Mesendoderm (in vitro differentiated cells): Measurements from ENCODE around the gene PDE9A.

Experiments
- DNase-seq: peaks from one replicate; pipeline ENCODE4 v3.0.0; 2013
- H2AK5ac ChIP-seq: 2 replicates; pipeline ENCODE4 v1.6.1; 2013; ENCODE audit warnings: low read length, inconsistent platforms
- H2BK120ac ChIP-seq: 2 replicates; pipeline ENCODE4 v1.6.1; 2013; ENCODE audit warnings: low read depth, mild to moderate bottlenecking, low read length, moderate library complexity, mixed read lengths
- H2BK15ac ChIP-seq: replicated peaks from 2 replicates; pipeline ENCODE4 v1.6.1; 2013; ENCODE audit warnings: low read depth, mild to moderate bottlenecking, moderate library complexity
- H2BK5ac ChIP-seq: 2 replicates; pipeline ENCODE4 v1.6.1; 2013; ENCODE audit warnings: low read length, inconsistent platforms
- H3K18ac ChIP-seq: 2 replicates; pipeline ENCODE4 v1.6.1; 2013; ENCODE audit warnings: mild to moderate bottlenecking, low read length, mixed read lengths
- H3K23ac ChIP-seq: one replicate; pipeline ENCODE4 v1.6.1; 2013; ENCODE audit warnings: low read length
- H3K27ac ChIP-seq: 2 replicates; pipeline ENCODE4 v1.5.1; 2013; ENCODE audit warnings: low read depth, mild to moderate bottlenecking, inconsistent platforms, low read length, moderate library complexity
- H3K27me3 ChIP-seq: 2 replicates; pipeline ENCODE4 v1.6.1; 2013; ENCODE audit warnings: low read length, control low read depth, mild to moderate bottlenecking, inconsistent platforms; ENCODE audit not compliant: insufficient read depth, poor library complexity
- H3K36me3 ChIP-seq: 2 replicates; pipeline ENCODE4 v1.6.1; 2013; ENCODE audit warnings: low read length, inconsistent platforms; ENCODE audit not compliant: control insufficient read depth, insufficient read depth
- H3K4ac ChIP-seq: one replicate; pipeline ENCODE4 v1.6.1; 2013; ENCODE audit warnings: low read depth, mild to moderate bottlenecking, low read length, moderate library complexity
- H3K4me1 ChIP-seq: 2 replicates; pipeline ENCODE4 v1.6.1; 2013; ENCODE audit warnings: low read depth, low read length, inconsistent platforms; ENCODE audit not compliant: control insufficient read depth
- H3K4me2 ChIP-seq: 2 replicates; pipeline ENCODE4 v1.6.1; 2013; ENCODE audit warnings: low read length
- H3K4me3 ChIP-seq: 2 replicates; pipeline ENCODE4 v1.5.1; 2013; ENCODE audit warnings: mild to moderate bottlenecking, low read length
- H3K56ac ChIP-seq: one replicate; pipeline ENCODE4 v1.6.1; 2013; ENCODE audit warnings: low read length
- H3K79me1 ChIP-seq: 2 replicates; pipeline ENCODE4 v1.6.1; 2013; ENCODE audit warnings: low read length, inconsistent platforms
- H3K79me2 ChIP-seq: 2 replicates; pipeline ENCODE4 v1.6.1; 2013; ENCODE audit warnings: mild to moderate bottlenecking, low read length; ENCODE audit not compliant: control insufficient read depth, insufficient read depth
- H3K9ac ChIP-seq: 2 replicates; pipeline ENCODE4 v1.6.1; 2013; ENCODE audit warnings: low read length, inconsistent platforms
- H4K5ac ChIP-seq: one replicate; pipeline ENCODE4 v1.6.1; 2013; ENCODE audit warnings: low read length
- H4K8ac ChIP-seq: one replicate; pipeline ENCODE4 v1.6.1; 2013; ENCODE audit warnings: low read depth, mild to moderate bottlenecking, control low read depth, low read length, moderate library complexity
- WGBS: extraction: QIAGEN DNeasy Blood & Tissue Kit; methylation state at CpG from one replicate; pipeline ENCODE4 v1.1.7; 2013; ENCODE audit warnings: low lambda C conversion rate, missing lambda C conversion rate; ENCODE audit not compliant: insufficient coverage; ENCODE audit errors: extremely low coverage; 5-methylcytosine and 5-hydroxymethylcytosine counted together

The PDE9A gene

DNA sequence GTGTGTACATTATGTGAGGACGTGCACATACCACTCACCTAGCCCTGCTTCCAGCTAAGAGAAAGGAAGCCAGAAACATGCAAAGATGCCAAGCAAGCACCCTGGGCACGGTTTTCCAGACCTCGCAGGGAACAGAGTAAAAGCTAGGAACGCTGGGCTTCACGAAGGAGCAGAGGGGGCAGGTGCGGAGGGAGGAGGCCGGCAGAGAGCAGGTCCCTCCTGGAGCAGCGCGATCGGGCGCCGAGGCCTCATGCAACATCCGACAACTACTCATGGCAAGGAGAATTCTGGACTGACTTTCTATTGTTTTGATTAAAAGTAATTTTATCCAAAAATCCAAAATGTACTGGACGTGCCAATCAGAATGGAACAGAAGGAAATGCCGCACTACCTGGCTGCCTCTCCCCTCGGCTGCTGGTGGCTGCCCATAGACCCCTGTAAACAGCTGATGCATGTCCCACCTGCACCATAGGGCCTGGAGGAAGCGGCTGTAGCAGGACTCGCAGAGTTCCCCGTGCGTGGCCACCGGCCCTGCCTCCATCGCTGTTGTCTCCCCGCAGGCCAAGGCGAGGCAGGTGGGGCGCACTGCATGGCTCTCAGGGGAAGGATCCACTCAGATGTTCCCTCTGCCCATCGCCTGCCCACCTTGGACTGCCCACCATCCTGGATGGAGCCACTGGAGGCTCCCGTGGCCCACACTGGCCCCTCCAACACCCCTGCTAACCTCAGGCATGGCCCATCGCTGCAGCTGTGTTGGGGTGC is 132.4 kb downstream of the PDE9A start:
- DNase-seq: no peak
- Histone ChIP-seq H3K27me3 (no peaks in the 10 kb centered on the region), H3K36me3 (no peaks in the 10 kb centered on the region), H2AK5ac (no peak overlapping the region), H3K4me1 (peaks cover 9% of the 10 kb centered on the region), H3K79me1 (no peaks in the 10 kb centered on the region), H3K4ac (no peak overlapping the region), H3K23ac (no peak overlapping the region), H2BK120ac (no peak overlapping the region), H3K79me2 (no peaks in the 10 kb centered on the region), H3K18ac (no peak overlapping the region), H3K56ac (no peak overlapping the region), H2BK15ac (no peak overlapping the region), H3K4me2 (no peak overlapping the region), H4K5ac (no peak overlapping the region), H4K8ac (no peak overlapping the region), H3K27ac (no peak overlapping the region), H3K4me3 (no peak overlapping the region), H3K9ac (no peak overlapping the region), H2BK5ac (no peak overlapping the region)
- no CpG with 5 or more reads among the region's 28 CpGs for WGBS

DNA sequence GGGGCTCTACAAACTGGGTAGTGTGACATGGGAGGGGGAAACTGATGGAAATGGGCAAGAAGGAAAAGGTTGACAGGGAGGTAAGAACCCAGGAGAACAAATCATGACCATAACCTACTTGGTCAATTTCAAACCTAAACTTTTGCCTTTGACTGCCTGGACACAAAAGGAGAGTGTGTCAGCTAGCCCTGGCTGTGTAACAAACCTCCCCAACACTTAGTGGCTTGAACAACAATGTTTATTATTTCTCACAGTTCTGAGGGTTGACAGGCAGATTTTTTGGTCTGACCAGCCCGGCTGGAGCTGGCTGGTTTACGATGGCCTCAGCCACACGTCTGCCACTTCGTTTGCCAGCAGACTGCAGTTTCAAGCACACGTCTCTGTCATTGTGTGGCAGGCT is 133.5 kb downstream of the PDE9A start:
- no peak overlapping the region for H3K9ac ChIP-seq
- no peak overlapping the region for H3K56ac ChIP-seq
- no peak overlapping the region for H2BK5ac ChIP-seq
- H3K27ac ChIP-seq: no peak overlapping the region
- H4K5ac ChIP-seq: no peak overlapping the region
- no peaks in the 10 kb centered on the region for H3K79me2 ChIP-seq
- no peaks in the 10 kb centered on the region for H3K27me3 ChIP-seq
- no peak for DNase-seq
- no peak overlapping the region for H3K18ac ChIP-seq
- no peaks in the 10 kb centered on the region for H3K36me3 ChIP-seq
- H2BK15ac ChIP-seq: no peak overlapping the region
- H2BK120ac ChIP-seq: no peak overlapping the region
- no CpG with 5 or more reads among the region's 5 CpGs for WGBS
- H3K4ac ChIP-seq: no peak overlapping the region
- no peaks in the 10 kb centered on the region for H3K79me1 ChIP-seq
- H4K8ac ChIP-seq: no peak overlapping the region
- H3K4me1 ChIP-seq: peaks cover 9% of the 10 kb centered on the region
- H3K23ac ChIP-seq: no peak overlapping the region
- H2AK5ac ChIP-seq: no peak overlapping the region
- H3K4me2 ChIP-seq: no peak overlapping the region
- H3K4me3 ChIP-seq: no peak overlapping the region

GRCh38 chr21:42787613-42788012 is 134.2 kb downstream of the PDE9A start:
- Histone ChIP-seq H3K4me1 (peaks cover 7% of the 10 kb centered on the region), H3K4me3 (no peak overlapping the region), H3K56ac (no peak overlapping the region), H3K18ac (no peak overlapping the region), H4K8ac (no peak overlapping the region), H3K4me2 (no peak overlapping the region), H2BK120ac (no peak overlapping the region), H3K4ac (no peak overlapping the region), H4K5ac (no peak overlapping the region), H2BK15ac (no peak overlapping the region), H2AK5ac (no peak overlapping the region), H3K36me3 (no peaks in the 10 kb centered on the region), H2BK5ac (no peak overlapping the region), H3K23ac (no peak overlapping the region), H3K27ac (no peak overlapping the region), H3K27me3 (no peaks in the 10 kb centered on the region), H3K9ac (no peak overlapping the region), H3K79me1 (no peaks in the 10 kb centered on the region), H3K79me2 (no peaks in the 10 kb centered on the region)
- no peak for DNase-seq
- no CpG with 5 or more reads among the region's 4 CpGs for WGBS

DNA sequence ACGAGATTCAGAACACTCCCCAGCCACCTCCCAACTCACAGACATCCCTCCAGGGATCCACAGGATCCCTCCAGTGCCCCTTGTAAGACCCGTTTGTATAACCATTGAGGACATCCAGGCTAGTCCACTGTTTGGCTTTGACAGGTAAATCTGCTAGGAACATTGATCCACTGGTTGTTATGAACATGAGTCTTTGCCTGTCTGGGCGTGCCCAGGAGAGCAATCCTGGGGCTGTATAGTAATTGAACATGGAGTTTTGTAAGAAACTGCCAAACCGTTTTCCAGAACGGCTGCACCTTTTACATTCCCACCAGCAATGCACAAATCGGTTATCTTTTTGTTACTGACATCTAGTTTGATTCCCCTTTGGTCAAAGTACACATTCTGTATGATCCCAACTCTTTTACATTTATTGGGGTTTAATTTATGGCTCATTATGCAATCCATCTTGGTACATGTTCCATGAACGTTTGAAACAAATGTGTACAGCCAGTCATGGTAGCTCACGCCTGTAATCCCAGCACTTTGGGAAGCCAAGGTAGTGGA is 137.2 kb downstream of the PDE9A start:
- Histone ChIP-seq H3K4me3 (no peak overlapping the region), H3K23ac (no peak overlapping the region), H2AK5ac (no peak overlapping the region), H3K4me2 (no peak overlapping the region), H3K27me3 (no peaks in the 10 kb centered on the region), H2BK15ac (no peak overlapping the region), H3K18ac (no peak overlapping the region), H3K4me1 (no peaks in the 10 kb centered on the region), H3K27ac (no peak overlapping the region), H3K9ac (no peak overlapping the region), H3K79me1 (no peaks in the 10 kb centered on the region), H3K4ac (no peak overlapping the region), H4K5ac (no peak overlapping the region), H3K79me2 (no peaks in the 10 kb centered on the region), H2BK120ac (no peak overlapping the region), H2BK5ac (no peak overlapping the region), H3K56ac (no peak overlapping the region), H4K8ac (no peak overlapping the region), H3K36me3 (no peaks in the 10 kb centered on the region)
- DNase-seq: no peak
- WGBS: no CpG with 5 or more reads among the region's 8 CpGs

DNA sequence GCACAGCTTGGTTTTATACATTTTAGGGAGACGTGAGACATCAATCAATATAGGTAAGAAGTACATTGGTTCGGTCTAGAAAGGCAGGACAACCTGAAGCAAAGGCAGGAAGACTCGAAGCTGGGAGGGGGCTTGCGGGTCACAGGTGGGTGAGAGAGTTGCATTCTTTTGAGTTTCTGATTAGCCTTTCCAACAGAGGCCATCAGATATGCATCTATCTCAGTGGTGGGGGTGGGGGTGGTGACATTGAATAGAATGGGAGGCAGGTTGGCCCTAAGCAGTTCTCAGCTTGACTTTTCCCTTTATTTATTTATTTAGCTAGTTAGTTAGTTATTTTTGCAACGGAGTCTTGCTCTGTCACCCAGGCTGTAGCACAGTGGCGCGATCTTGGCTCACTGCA is 140.4 kb downstream of the PDE9A start:
- Histone ChIP-seq H3K4ac (no peak overlapping the region), H3K27me3 (no peaks in the 10 kb centered on the region), H3K9ac (no peak overlapping the region), H3K18ac (no peak overlapping the region), H2AK5ac (no peak overlapping the region), H2BK5ac (no peak overlapping the region), H3K4me1 (no peaks in the 10 kb centered on the region), H3K4me2 (no peak overlapping the region), H4K8ac (no peak overlapping the region), H3K36me3 (no peaks in the 10 kb centered on the region), H3K27ac (no peak overlapping the region), H3K23ac (no peak overlapping the region), H4K5ac (no peak overlapping the region), H3K79me2 (no peaks in the 10 kb centered on the region), H2BK120ac (no peak overlapping the region), H3K79me1 (no peaks in the 10 kb centered on the region), H3K56ac (peak overlapping the region; percentile 67), H2BK15ac (no peak overlapping the region), H3K4me3 (no peak overlapping the region)
- DNase-seq: peak; percentile 88
- WGBS: no CpG with 5 or more reads among the region's 7 CpGs

DNA sequence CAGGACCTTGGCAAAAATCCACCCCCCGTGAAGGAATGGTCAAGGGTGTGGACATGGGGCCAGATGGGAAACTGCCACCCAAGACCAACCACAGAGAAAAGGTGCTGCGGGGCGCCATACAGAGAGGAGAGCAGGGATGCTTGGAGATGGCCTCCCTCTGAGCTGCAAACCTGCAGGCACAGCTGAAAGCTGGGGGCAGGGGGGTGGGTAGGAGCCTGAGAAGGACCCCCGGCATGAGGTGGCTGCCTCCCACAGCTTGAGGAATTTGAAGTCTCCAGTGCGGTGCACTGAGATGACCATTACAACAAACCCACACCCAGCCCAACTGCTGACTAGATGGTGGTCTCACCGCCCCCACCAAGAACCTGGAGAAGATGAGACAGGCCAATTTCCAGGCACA is 141.1 kb downstream of the PDE9A start:
- DNase-seq: peak; percentile 45
- Histone ChIP-seq H3K4ac (peak overlapping the region; percentile 10), H3K4me1 (no peaks in the 10 kb centered on the region), H3K79me1 (no peaks in the 10 kb centered on the region), H4K8ac (no peak overlapping the region), H3K18ac (peak overlapping the region; percentile 8), H2BK5ac (peak overlapping the region; percentile 8), H4K5ac (no peak overlapping the region), H2BK120ac (peak overlapping the region; percentile 8), H3K79me2 (no peaks in the 10 kb centered on the region), H2BK15ac (no peak overlapping the region), H3K4me3 (no peak overlapping the region), H3K27ac (peak overlapping the region; percentile 63), H3K27me3 (no peaks in the 10 kb centered on the region), H3K36me3 (peaks cover 1% of the 10 kb centered on the region), H3K9ac (no peak overlapping the region), H3K56ac (no peak overlapping the region), H3K23ac (no peak overlapping the region), H3K4me2 (no peak overlapping the region), H2AK5ac (no peak overlapping the region)
- no CpG with 5 or more reads among the region's 6 CpGs for WGBS
